Naive B cell (primary cell): ENCODE data around the gene PAEP. TPM values are rescaled to one million over a fixed set of nuclear protein-coding genes. Genes with fewer than 3 reads are reported as not detected.
"Not testable (repeated sequence)": the region's sequence is repeated elsewhere in the genome, so short reads cannot be mapped to it uniquely, and the experiment has no call there.

Experiments used
- ATAC-seq, 2 donors: fragments of 150-1000 bp; cut with Tn5 transposase; 2 replicates each; pipeline ENCODE4 v1.10.0; 2021; ENCODE audit warnings: low read depth in 2 of 2, mild to moderate bottlenecking in 2 of 2, moderate library complexity in 2 of 2
- DNase-seq: peaks from one replicate; pipeline ENCODE4 v3.0.0; 2022
- H3K27ac Mint-ChIP-seq, 6 donors: one replicate each; pipeline ENCODE4 v1.8.0; 2020 to 2022; ENCODE audit warnings: mild to moderate bottlenecking in 6 of 6, mixed read lengths in 6 of 6, moderate library complexity in 5 of 6, inconsistent platforms in 2 of 6
- H3K27me3 Mint-ChIP-seq, 3 donors: one replicate each; pipeline ENCODE4 v1.8.0; 2021 to 2022; ENCODE audit warnings: mixed read lengths in 3 of 3, mild to moderate bottlenecking in 1 of 3
- H3K36me3 Mint-ChIP-seq, 2 donors: one replicate each; pipeline ENCODE4 v1.8.0; 2020 to 2022; ENCODE audit warnings: mixed read lengths in 2 of 2, inconsistent platforms in 1 of 2, mild to moderate bottlenecking in 1 of 2
- H3K4me1 Mint-ChIP-seq, 3 donors: one replicate each; pipeline ENCODE4 v1.8.0; 2020 to 2022; ENCODE audit warnings: mixed read lengths in 3 of 3, inconsistent platforms in 1 of 3, mild to moderate bottlenecking in 1 of 3, moderate library complexity in 1 of 3
- H3K4me3 Mint-ChIP-seq, 8 donors: one replicate each; pipeline ENCODE4 v1.8.0; 2020 to 2022; ENCODE audit warnings: mild to moderate bottlenecking in 8 of 8, mixed read lengths in 8 of 8, moderate library complexity in 8 of 8, inconsistent platforms in 2 of 8
- H3K9me3 Mint-ChIP-seq, 7 donors: one replicate each; pipeline ENCODE4 v1.8.0; 2020 to 2022; ENCODE audit warnings: mixed read lengths in 7 of 7, mild to moderate bottlenecking in 5 of 7, inconsistent platforms in 2 of 7, moderate library complexity in 1 of 7
- polyA plus RNA-seq, 6 donors: library from polyadenylated mRNA; unstranded; fragments of 300-500 nt; fragmentation: Illumina TruSeq; gene quantifications; one replicate each; pipeline ENCODE4 v1.2.3, GENCODE V29; 2021; ENCODE audit warnings: low read depth in 6 of 6

PAEP gene
- polyA plus RNA-seq, 6 donors from 2014 or later = not detected

GRCh38 chr9:135521608-135522095, 39.9 kb upstream of the PAEP start:
- Mint-ChIP-seq H3K36me3 (no peaks in the 10 kb centered on the region), H3K4me1 (no peaks in the 10 kb centered on the region), H3K4me3 (no peak overlapping the region), H3K27me3 (peaks cover 18 to 38% (median 31%) of the 10 kb centered on the region in 3 donors), H3K27ac (no peak overlapping the region), H3K9me3 (no peaks in the 10 kb centered on the region)
- no peak for ATAC-seq
- no peak for DNase-seq

GRCh38 chr9:135522137-135522877, 39.2 kb upstream of the PAEP start:
- no peak overlapping the region for H3K4me3 Mint-ChIP-seq
- ATAC-seq = no peak
- H3K27ac Mint-ChIP-seq = no peak overlapping the region
- peaks cover 17 to 36% (median 31%) of the 10 kb centered on the region in 3 donors for H3K27me3 Mint-ChIP-seq
- no peaks in the 10 kb centered on the region for H3K36me3 Mint-ChIP-seq
- no peaks in the 10 kb centered on the region for H3K4me1 Mint-ChIP-seq
- no peak for DNase-seq
- no peaks in the 10 kb centered on the region for H3K9me3 Mint-ChIP-seq

- no peaks in the 10 kb centered on the region for H3K36me3 Mint-ChIP-seq
- DNase-seq (no peak), ATAC-seq (no peak)
These were observed 38.6 kb upstream of the PAEP start for GRCh38 chr9:135522931-135523330.

GRCh38 chr9:135523521-135524129, 37.9 kb upstream of the PAEP start:
- Mint-ChIP-seq H3K4me1 (peaks cover 0 to 3% (median 0%) of the 10 kb centered on the region in 3 donors), H3K27ac (no peak overlapping the region), H3K9me3 (no peaks in the 10 kb centered on the region), H3K4me3 (no peak overlapping the region), H3K36me3 (no peaks in the 10 kb centered on the region), H3K27me3 (peaks cover 8 to 31% (median 23%) of the 10 kb centered on the region in 3 donors)
- DNase-seq (no peak), ATAC-seq (no peak)

More at GRCh38 chr9:135522931-135523330, 38.6 kb upstream of the PAEP start:
- Mint-ChIP-seq H3K27ac (no peak overlapping the region), H3K4me1 (no peaks in the 10 kb centered on the region), H3K27me3 (peaks cover 13 to 31% (median 30%) of the 10 kb centered on the region in 3 donors), H3K4me3 (no peak overlapping the region), H3K9me3 (no peaks in the 10 kb centered on the region)

GRCh38 chr9:135524130-135524861, 37.3 kb upstream of the PAEP start:
- H3K27me3 Mint-ChIP-seq = peaks cover 9 to 32% (median 17%) of the 10 kb centered on the region in 3 donors
- H3K27ac Mint-ChIP-seq = no peak overlapping the region

GRCh38 chr9:135525241-135526088, 36.1 kb upstream of the PAEP start:
- Mint-ChIP-seq H3K36me3 (no peaks in the 10 kb centered on the region), H3K27me3 (peaks cover 7 to 28% (median 8%) of the 10 kb centered on the region in 3 donors), H3K4me1 (peaks cover 0 to 3% (median 0%) of the 10 kb centered on the region in 3 donors), H3K4me3 (no peak overlapping the region), H3K27ac (no peak overlapping the region), H3K9me3 (peaks cover 0 to 4% (median 0%) of the 10 kb centered on the region in 7 donors)
- DNase-seq (no peak), ATAC-seq (no peak)

More at GRCh38 chr9:135524130-135524861, 37.3 kb upstream of the PAEP start:
- Mint-ChIP-seq H3K4me1 (peaks cover 0 to 3% (median 0%) of the 10 kb centered on the region in 3 donors), H3K36me3 (no peaks in the 10 kb centered on the region), H3K9me3 (no peaks in the 10 kb centered on the region), H3K4me3 (no peak overlapping the region)
- no peak for DNase-seq
- ATAC-seq = no peak

- Mint-ChIP-seq H3K9me3 (peaks cover 0 to 5% (median 0%) of the 10 kb centered on the region in 7 donors), H3K27me3 (peaks cover 9 to 29% (median 9%) of the 10 kb centered on the region in 3 donors), H3K4me3 (no peak overlapping the region), H3K4me1 (peaks cover 0 to 3% (median 0%) of the 10 kb centered on the region in 3 donors), H3K36me3 (no peaks in the 10 kb centered on the region), H3K27ac (no peak overlapping the region)
- ATAC-seq (no peak), DNase-seq (no peak)
These were observed 35.3 kb upstream of the PAEP start for GRCh38 chr9:135526089-135526729.

GRCh38 chr9:135526730-135527571, 34.6 kb upstream of the PAEP start:
- Mint-ChIP-seq H3K27me3 (peaks cover 13 to 33% (median 15%) of the 10 kb centered on the region in 3 donors), H3K27ac (no peak overlapping the region), H3K4me1 (peaks cover 0 to 3% (median 0%) of the 10 kb centered on the region in 3 donors), H3K4me3 (no peak overlapping the region), H3K36me3 (no peaks in the 10 kb centered on the region), H3K9me3 (peaks cover 0 to 5% (median 0%) of the 10 kb centered on the region in 7 donors)
- ATAC-seq (no peak), DNase-seq (no peak)

GRCh38 chr9:135528842-135529435, 32.6 kb upstream of the PAEP start:
- not testable (repeated sequence) for H3K4me1 Mint-ChIP-seq, H3K36me3 Mint-ChIP-seq, H3K9me3 Mint-ChIP-seq, DNase-seq, ATAC-seq, H3K27ac Mint-ChIP-seq, H3K4me3 Mint-ChIP-seq
- H3K27me3 Mint-ChIP-seq = peaks cover 16 to 31% (median 25%) of the 10 kb centered on the region in 3 donors

GRCh38 chr9:135530146-135530545, 31.4 kb upstream of the PAEP start:
- no peak for ATAC-seq
- H3K9me3 Mint-ChIP-seq = peaks cover 0 to 5% (median 0%) of the 10 kb centered on the region in 7 donors
- no peak overlapping the region for H3K4me3 Mint-ChIP-seq
- no peak overlapping the region for H3K27ac Mint-ChIP-seq
- no peaks in the 10 kb centered on the region for H3K36me3 Mint-ChIP-seq
- H3K4me1 Mint-ChIP-seq = peaks cover 0 to 5% (median 3%) of the 10 kb centered on the region in 3 donors
- DNase-seq = no peak
- H3K27me3 Mint-ChIP-seq = peaks cover 27 to 40% (median 27%) of the 10 kb centered on the region in 3 donors

- Mint-ChIP-seq H3K4me1 (peaks cover 0 to 5% (median 3%) of the 10 kb centered on the region in 3 donors), H3K27ac (no peak overlapping the region), H3K9me3 (peaks cover 0 to 5% (median 0%) of the 10 kb centered on the region in 7 donors), H3K4me3 (no peak overlapping the region), H3K27me3 (peaks cover 27 to 40% (median 27%) of the 10 kb centered on the region in 3 donors), H3K36me3 (no peaks in the 10 kb centered on the region)
- ATAC-seq (no peak), DNase-seq (no peak)
These were observed 30.5 kb upstream of the PAEP start for GRCh38 chr9:135531096-135531495.
